ENCODE data around the gene LIM2. TPM values are rescaled to one million over a fixed set of nuclear protein-coding genes. Genes with fewer than 3 reads are reported as not detected.

Gene LIM2
- total RNA-seq, 1 donor from 2014 or later, result not detected

DNA sequence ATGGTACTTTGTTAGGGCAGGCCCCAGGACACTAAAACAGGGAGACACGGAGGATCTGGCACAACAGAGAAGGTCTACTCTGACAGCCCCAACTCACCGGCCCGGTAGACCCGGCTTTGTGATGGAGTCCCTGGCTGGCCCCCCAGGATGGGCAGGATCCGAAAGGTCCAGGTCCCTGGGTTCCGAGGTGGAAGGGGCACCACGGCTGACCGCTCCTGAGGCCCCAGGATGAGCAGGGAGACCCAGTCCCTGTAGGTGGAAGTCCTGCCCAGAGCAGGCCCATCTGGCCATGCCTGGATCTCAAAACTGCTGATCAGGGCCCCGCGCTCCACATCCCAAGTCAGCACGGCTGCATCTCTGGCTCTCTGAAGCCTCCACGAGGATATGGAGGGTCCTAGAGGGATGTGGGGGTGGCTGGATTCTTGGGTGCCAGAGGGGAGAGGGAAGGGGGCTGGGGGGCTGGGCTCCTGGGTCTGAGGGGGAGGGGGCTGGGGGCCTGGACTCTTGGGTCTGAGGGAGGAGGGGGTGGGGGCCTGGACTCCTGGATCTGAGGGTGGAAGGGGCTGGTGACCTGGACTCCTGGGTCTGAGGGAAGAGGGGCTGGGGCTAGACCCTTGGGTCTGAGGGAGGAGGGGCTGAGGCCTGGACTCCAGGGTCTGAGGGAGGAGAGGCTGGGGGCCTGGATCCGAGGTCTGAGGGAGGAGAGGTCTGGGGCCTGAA is 50.5 kb downstream of the LIM2 start:
- Histone ChIP-seq H3K9me3 (no peaks in the 10 kb centered on the region), H3K4me1 (peaks cover 19% of the 10 kb centered on the region), H3K27me3 (ENCODE audit: low read depth) (no peaks in the 10 kb centered on the region), H3K4me3 (no peak overlapping the region), H3K36me3 (no peaks in the 10 kb centered on the region), H3K27ac (no peak overlapping the region)
- DNase-seq (no peak), ATAC-seq (no peak)
- TF ChIP-seq, protein P1, sequence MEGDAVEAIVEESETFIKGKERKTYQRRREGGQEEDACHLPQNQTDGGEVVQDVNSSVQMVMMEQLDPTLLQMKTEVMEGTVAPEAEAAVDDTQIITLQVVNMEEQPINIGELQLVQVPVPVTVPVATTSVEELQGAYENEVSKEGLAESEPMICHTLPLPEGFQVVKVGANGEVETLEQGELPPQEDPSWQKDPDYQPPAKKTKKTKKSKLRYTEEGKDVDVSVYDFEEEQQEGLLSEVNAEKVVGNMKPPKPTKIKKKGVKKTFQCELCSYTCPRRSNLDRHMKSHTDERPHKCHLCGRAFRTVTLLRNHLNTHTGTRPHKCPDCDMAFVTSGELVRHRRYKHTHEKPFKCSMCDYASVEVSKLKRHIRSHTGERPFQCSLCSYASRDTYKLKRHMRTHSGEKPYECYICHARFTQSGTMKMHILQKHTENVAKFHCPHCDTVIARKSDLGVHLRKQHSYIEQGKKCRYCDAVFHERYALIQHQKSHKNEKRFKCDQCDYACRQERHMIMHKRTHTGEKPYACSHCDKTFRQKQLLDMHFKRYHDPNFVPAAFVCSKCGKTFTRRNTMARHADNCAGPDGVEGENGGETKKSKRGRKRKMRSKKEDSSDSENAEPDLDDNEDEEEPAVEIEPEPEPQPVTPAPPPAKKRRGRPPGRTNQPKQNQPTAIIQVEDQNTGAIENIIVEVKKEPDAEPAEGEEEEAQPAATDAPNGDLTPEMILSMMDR (IDR thresholded peaks at IDR 0.05), result no peak
- intact Hi-C loops (cut with DNase I), result no loop called here

DNA sequence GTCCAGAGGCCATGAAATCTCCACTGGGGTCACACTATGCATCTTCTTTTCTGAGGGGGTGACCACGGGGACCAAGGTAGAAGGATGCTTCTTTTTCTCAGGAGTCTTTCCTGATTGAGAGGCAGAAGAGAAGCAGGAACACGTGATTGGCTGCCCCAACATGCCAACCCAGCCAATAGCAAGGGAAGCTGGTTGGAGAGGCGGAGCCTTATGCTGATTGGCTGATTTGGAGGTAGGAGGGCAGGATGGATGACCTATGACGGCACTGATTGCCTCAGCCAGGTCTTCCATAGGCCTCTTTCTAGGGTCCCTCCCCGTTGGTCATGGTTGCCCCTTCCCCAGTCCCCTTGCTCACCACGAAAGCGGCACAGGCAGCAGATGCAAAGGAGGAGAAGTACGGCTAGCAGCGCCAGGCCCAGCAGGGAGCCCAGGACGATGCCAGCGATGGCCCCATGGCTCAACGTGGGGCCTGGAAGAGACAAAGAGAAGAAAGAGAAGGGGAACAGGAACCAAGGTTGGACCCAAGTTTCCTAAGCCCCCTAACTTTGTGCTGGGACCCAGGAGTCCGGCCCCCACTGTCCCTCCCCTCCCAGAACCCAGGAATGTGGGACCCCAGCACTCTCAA is 53.8 kb downstream of the LIM2 start:
- intact Hi-C loops (cut with DNase I), result no loop called here
- Histone ChIP-seq H3K36me3 (no peaks in the 10 kb centered on the region), H3K9me3 (no peaks in the 10 kb centered on the region), H3K4me1 (peaks cover 7% of the 10 kb centered on the region), H3K27ac (no peak overlapping the region), H3K4me3 (no peak overlapping the region), H3K27me3 (ENCODE audit: low read depth) (peaks cover 5% of the 10 kb centered on the region)
- TF ChIP-seq, protein P1 (IDR thresholded peaks at IDR 0.05), result no peak
- DNase-seq, result no peak
- ATAC-seq, result no peak

DNA sequence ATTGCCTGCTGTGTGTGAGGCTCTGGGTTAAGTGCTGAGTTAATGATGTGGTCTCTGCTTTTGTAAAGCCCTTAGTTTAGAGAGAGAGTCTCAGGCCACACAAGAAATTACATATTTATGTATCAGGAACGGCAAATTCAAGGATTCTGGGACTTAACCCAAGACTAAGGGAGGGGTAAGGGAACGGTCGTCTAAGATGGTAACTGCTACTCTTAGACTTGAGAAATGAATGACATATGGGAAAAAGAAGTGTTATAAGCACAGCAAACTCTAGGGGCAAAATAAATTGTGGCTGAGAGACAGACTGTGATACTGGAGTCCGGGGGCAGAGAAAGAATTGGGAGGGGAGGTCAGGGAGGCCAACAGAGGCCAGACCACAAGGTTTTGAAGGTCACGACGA is 56.1 kb downstream of the LIM2 start:
- H3K27ac ChIP-seq, result no peak overlapping the region
- H3K9me3 ChIP-seq, result no peaks in the 10 kb centered on the region
- intact Hi-C loops (cut with DNase I), result no loop called here
- H3K36me3 ChIP-seq, result no peaks in the 10 kb centered on the region
- no peak overlapping the region for H3K4me3 ChIP-seq
- DNase-seq (no peak), ATAC-seq (no peak)
- TF ChIP-seq, protein P1 (IDR thresholded peaks at IDR 0.05), result no peak
- peaks cover 13% of the 10 kb centered on the region for H3K4me1 ChIP-seq
- H3K27me3 ChIP-seq (ENCODE audit: low read depth), result peaks cover 27% of the 10 kb centered on the region

DNA sequence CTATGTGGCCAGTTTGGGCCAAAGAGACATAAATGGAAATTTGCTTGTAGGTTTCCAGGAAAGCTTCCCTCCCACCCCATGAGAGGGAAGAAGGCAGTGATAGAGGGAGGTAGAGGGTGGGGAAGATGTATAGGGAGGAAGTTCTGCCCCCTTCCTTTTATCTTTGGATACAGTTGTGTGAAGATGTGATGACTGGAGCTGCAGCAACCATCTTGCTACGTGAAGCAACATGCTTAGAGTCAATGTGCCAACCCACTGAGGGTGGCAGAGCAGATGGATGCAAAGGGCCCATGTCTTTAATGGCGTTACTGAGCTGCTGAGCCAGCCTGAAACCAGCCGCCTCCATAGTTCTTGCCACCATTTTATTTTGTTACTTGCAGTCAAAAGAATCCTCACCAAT is 56.6 kb downstream of the LIM2 start:
- Histone ChIP-seq H3K4me3 (no peak overlapping the region), H3K9me3 (no peaks in the 10 kb centered on the region), H3K4me1 (peaks cover 13% of the 10 kb centered on the region), H3K27ac (no peak overlapping the region), H3K27me3 (ENCODE audit: low read depth) (peaks cover 32% of the 10 kb centered on the region), H3K36me3 (no peaks in the 10 kb centered on the region)
- intact Hi-C loops (cut with DNase I), result no loop called here
- ATAC-seq (no peak), DNase-seq (no peak)
- TF ChIP-seq, protein P1 (IDR thresholded peaks at IDR 0.05), result no peak

DNA sequence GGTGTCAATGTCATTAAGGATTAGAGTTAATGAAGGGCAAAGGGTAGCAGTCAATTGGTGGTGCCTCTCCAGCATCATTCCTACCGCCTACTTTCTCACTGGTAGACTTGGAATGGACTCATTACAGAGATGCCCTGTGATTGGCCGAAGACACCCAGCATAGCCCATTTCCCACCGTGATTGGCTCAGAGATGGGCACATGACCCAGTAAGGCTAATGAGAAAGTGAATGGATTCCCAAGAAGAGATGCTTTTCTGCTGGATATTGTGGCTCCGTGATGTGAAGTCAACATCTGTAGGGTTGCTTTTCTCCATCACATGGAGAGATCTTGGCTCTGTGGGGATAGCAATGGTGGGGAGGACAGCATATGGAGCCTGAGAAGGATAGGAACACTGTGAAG is 57.4 kb downstream of the LIM2 start:
- H3K4me3 ChIP-seq, result no peak overlapping the region
- H3K36me3 ChIP-seq, result no peaks in the 10 kb centered on the region
- intact Hi-C loops (cut with DNase I), result no loop called here
- ATAC-seq, result no peak
- TF ChIP-seq, protein P1 (IDR thresholded peaks at IDR 0.05), result no peak
- no peak for DNase-seq
- H3K27ac ChIP-seq, result no peak overlapping the region
- H3K27me3 ChIP-seq (ENCODE audit: low read depth), result peaks cover 38% of the 10 kb centered on the region
- no peaks in the 10 kb centered on the region for H3K9me3 ChIP-seq
- H3K4me1 ChIP-seq, result peaks cover 13% of the 10 kb centered on the region

Other genes with a start within 250 kb of the LIM2 start
- gene SIGLEC7, start 245.7 kb downstream of the LIM2 start, total RNA-seq, result 10.0 TPM
- 32.0 TPM for gene CD33, start 162.9 kb downstream of the LIM2 start, total RNA-seq
- not detected for gene SIGLECL1, start 136.9 kb downstream of the LIM2 start, total RNA-seq
- not detected for gene IGLON5, start 76.3 kb downstream of the LIM2 start, total RNA-seq
- gene VSIG10L, start 45.8 kb downstream of the LIM2 start, total RNA-seq, result 3.2 TPM
- 59.8 TPM for gene ETFB, start 21.6 kb downstream of the LIM2 start, total RNA-seq
- 1.9 TPM for gene CLDND2, start 19.0 kb downstream of the LIM2 start, total RNA-seq
- 31.7 TPM for gene NKG7, start 15.3 kb downstream of the LIM2 start, total RNA-seq
- not detected for gene C19orf84, start 2.6 kb upstream of the LIM2 start, total RNA-seq
- gene SIGLEC10, start 29.7 kb upstream of the LIM2 start, total RNA-seq, result 17.4 TPM
- gene SIGLEC8, start 70.5 kb upstream of the LIM2 start, total RNA-seq, result 3.0 TPM
- not detected for gene CEACAM18, start 90.6 kb upstream of the LIM2 start, total RNA-seq
- gene SIGLEC12, start 113.8 kb upstream of the LIM2 start, total RNA-seq, result 5.9 TPM
- gene SIGLEC6, start 143.7 kb upstream of the LIM2 start, total RNA-seq, result 6.5 TPM
- 17.1 TPM for gene ZNF175, start 183.3 kb upstream of the LIM2 start, total RNA-seq
- gene SIGLEC5, start 242.4 kb upstream of the LIM2 start, total RNA-seq, result 3.1 TPM

Data from lower lobe of right lung (tissue), 2 donors.